A673 (cell line): ENCODE measurements around the gene FXR2. TPM values are rescaled to one million over a fixed set of nuclear protein-coding genes. Genes with fewer than 3 reads are reported as not detected.

Experiments used
- BruUV-seq: library from RNA; stranded (reverse); fragments of 400-500 nt; replicated peaks from 2 replicates; lab custom pipeline; 2021; lab: Mats Ljungman, UMichigan
- CTCF ChIA-PET: fragments of 300-600 bp; sonication (Branson Sonifier 250); formaldehyde crosslinking; loops from one replicate; lab custom pipeline; 2022; ENCODE audit warnings: antibody characterized with exemption; lab: Charles Lee
- POLR2A ChIA-PET: fragments of 300-600 bp; sonication (Branson Sonifier 250); formaldehyde crosslinking; loops from one replicate; lab custom pipeline; 2022; ENCODE audit warnings: antibody characterized with exemption; ENCODE audit not compliant: low non-redundant PET; lab: Charles Lee
- DNase-seq: peaks from one replicate; pipeline ENCODE4 v3.0.0-alpha.2; 2015; ENCODE audit warnings: low spot score
- H3K27ac ChIP-seq: fragments of 200-600 bp; sonication (generic); 2 replicates; pipeline ENCODE4 v1.5.1; 2016; ENCODE audit warnings: mixed run types, low read depth, mild to moderate bottlenecking, mixed read lengths, antibody characterized with exemption, low read length; ENCODE audit not compliant: poor library complexity, severe bottlenecking
- H3K27me3 ChIP-seq: fragments of 200-600 bp; sonication (generic); replicated peaks from 2 replicates; pipeline ENCODE4 v1.6.1; 2017; ENCODE audit warnings: mixed run types, low read depth, mild to moderate bottlenecking, mixed read lengths, antibody characterized with exemption, low read length; ENCODE audit not compliant: insufficient read depth, poor library complexity
- H3K36me3 ChIP-seq: fragments of 200-600 bp; sonication (generic); 2 replicates; pipeline ENCODE4 v1.6.1; 2016; ENCODE audit warnings: mixed run types, mild to moderate bottlenecking, mixed read lengths, antibody characterized with exemption, low read length; ENCODE audit not compliant: insufficient read depth, poor library complexity, severe bottlenecking
- H3K4me1 ChIP-seq: fragments of 200-600 bp; sonication (generic); 2 replicates; pipeline ENCODE4 v1.6.1; 2017; ENCODE audit warnings: mixed run types, mild to moderate bottlenecking, mixed read lengths, antibody characterized with exemption, low read length; ENCODE audit not compliant: insufficient read depth, poor library complexity, severe bottlenecking
- H3K4me3 ChIP-seq: fragments of 200-600 bp; sonication (generic); 2 replicates; pipeline ENCODE4 v1.5.1; 2016; ENCODE audit warnings: low read depth, mixed run types, mild to moderate bottlenecking, mixed read lengths, low read length; ENCODE audit not compliant: poor library complexity, severe bottlenecking
- H3K9me3 ChIP-seq: fragments of 200-600 bp; sonication (generic); 2 replicates; pipeline ENCODE4 v1.6.1; 2016; ENCODE audit warnings: mixed run types, low read depth, mild to moderate bottlenecking, mixed read lengths, antibody characterized with exemption, low read length; ENCODE audit not compliant: poor library complexity, severe bottlenecking
- EZH2 ChIP-seq: fragments of 200-600 bp; sonication (generic); IDR thresholded peaks from 2 replicates; pipeline ENCODE4 v1.6.1; 2017; ENCODE audit warnings: borderline replicate concordance, low read depth, mild to moderate bottlenecking, mixed read lengths, antibody characterized with exemption, low read length; ENCODE audit not compliant: poor library complexity, severe bottlenecking
- intact Hi-C: fragments of 100-400 bp; cut with micrococcal nuclease; formaldehyde crosslinking; loops from one replicate; pipeline ENCODE4 v1.10.0; 2022; ENCODE audit not compliant: unreplicated experiment
- total RNA-seq: library from RNA; stranded (reverse); gene quantifications from 2 replicates; pipeline ENCODE4 v1.2.3, GENCODE V29; 2021
- TF ChIP-seq, protein P1 (sequence below): fragments of 300-800, 200-600 bp; sonication (generic); conservative IDR thresholded peaks from 2 replicates; pipeline ENCODE4 v1.5.1; 2017; ENCODE audit warnings: low read depth, mild to moderate bottlenecking, antibody characterized with exemption, low read length, moderate library complexity, mixed read lengths

FXR2 gene
- total RNA-seq, 1 experiment from 2014 or later: 101 TPM

DNA sequence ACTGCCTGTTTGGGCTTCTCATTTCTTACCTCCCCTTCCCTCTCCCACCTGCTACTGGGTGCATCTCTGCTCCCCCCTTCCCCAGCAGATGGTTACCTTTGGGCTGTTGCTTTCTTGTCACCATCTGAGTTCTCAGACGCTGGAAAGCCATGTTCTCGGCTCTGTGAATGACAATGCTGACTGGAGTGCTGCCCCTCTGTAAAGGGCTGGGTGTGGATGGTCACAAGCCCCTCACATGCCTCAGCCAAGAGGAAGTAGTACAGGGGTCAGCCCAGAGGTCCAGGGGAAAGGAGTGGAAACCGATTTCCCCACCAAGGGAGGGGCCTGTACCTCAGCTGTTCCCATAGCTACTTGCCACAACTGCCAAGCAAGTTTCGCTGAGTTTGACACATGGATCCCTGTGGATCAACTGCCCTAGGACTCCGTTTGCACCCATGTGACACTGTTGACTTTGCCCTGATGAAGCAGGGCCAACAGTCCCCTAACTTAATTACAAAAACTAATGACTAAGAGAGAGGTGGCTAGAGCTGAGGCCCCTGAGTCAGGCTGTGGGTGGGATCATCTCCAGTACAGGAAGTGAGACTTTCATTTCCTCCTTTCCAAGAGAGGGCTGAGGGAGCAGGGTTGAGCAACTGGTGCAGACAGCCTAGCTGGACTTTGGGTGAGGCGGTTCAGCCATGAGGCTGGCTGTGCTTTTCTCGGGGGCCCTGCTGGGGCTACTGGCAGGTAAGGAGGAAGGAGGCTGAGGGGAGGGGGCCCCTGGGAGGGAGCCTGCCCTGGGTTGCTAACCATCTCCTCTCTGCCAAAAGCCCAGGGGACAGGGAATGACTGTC is 35.5 kb downstream of the FXR2 start, which contains the start of gene CD68:
CD68 (plus strand) TSS at position 638 of the 833 bp plus-strand sequence; CDS start at position 678, 40 bp downstream.
- TF ChIP-seq, protein P1, sequence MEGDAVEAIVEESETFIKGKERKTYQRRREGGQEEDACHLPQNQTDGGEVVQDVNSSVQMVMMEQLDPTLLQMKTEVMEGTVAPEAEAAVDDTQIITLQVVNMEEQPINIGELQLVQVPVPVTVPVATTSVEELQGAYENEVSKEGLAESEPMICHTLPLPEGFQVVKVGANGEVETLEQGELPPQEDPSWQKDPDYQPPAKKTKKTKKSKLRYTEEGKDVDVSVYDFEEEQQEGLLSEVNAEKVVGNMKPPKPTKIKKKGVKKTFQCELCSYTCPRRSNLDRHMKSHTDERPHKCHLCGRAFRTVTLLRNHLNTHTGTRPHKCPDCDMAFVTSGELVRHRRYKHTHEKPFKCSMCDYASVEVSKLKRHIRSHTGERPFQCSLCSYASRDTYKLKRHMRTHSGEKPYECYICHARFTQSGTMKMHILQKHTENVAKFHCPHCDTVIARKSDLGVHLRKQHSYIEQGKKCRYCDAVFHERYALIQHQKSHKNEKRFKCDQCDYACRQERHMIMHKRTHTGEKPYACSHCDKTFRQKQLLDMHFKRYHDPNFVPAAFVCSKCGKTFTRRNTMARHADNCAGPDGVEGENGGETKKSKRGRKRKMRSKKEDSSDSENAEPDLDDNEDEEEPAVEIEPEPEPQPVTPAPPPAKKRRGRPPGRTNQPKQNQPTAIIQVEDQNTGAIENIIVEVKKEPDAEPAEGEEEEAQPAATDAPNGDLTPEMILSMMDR: no peak
- TF ChIP-seq EZH2: no peak
- H3K27ac ChIP-seq: peak within 1 kb of the TSS; percentile 74
- peak; percentile 88 for DNase-seq
- POLR2A ChIA-PET: no interaction called here
- H3K9me3 ChIP-seq: no peaks in the 10 kb centered on the region
- no peak within 1 kb of the TSS for H3K4me3 ChIP-seq
- H3K4me1 ChIP-seq: peaks cover 64% of the 10 kb centered on the region
- CTCF ChIA-PET: interaction anchor here (2.0 kb wide), 1 partner anchor 10 kb away, joined by 6 read pairs; no protein-coding TSS in a partner anchor
- BruUV-seq: no TSS peak
- H3K27me3 ChIP-seq: no peaks in the 10 kb centered on the region
- peaks cover 61% of the 10 kb centered on the region for H3K36me3 ChIP-seq
- intact Hi-C loops: no loop called here

DNA sequence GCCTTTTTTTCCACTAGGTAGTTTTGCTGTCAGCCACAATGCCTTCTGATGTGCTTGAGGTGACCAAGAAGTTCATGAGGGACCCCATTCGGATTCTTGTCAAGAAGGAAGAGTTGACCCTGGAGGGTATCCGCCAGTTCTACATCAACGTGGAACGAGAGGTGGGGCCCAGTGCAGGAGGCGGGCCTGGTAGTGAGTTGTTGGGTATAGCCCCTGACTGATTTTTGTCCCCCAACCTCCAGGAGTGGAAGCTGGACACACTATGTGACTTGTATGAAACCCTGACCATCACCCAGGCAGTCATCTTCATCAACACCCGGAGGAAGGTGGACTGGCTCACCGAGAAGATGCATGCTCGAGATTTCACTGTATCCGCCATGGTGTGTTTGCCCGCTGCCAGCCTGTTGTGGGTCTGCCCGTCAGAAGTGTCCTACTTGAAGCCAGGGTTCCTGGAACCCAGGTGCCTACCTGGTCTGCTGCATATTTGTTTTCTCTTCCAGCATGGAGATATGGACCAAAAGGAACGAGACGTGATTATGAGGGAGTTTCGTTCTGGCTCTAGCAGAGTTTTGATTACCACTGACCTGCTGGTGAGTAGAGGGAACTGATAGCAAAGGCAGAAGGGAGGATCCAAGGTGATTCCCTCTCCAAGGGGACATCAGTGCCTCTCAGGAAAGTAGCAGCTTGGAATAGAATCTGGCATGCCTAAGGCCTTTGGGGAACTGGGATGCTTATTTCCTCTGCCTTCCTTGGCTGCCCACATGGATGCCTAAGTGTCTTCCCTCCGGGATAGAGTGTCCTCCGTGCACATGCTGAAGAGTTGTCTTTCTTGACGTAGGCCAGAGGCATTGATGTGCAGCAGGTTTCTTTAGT is 37.1 kb downstream of the FXR2 start:
- Histone ChIP-seq H3K27me3 (no peaks in the 10 kb centered on the region), H3K36me3 (peaks cover 73% of the 10 kb centered on the region), H3K9me3 (no peaks in the 10 kb centered on the region), H3K4me3 (no peak overlapping the region), H3K27ac (no peak overlapping the region), H3K4me1 (peaks cover 56% of the 10 kb centered on the region)
- TF ChIP-seq, protein P1: no peak
- no peak for TF ChIP-seq EZH2
- BruUV-seq: TSS peak; percentile 14
- intact Hi-C loops: no loop called here
- CTCF ChIA-PET: interaction anchor here (0.9 kb wide), 1 partner anchor 17 kb away, joined by 3 read pairs; no protein-coding TSS in a partner anchor
- no peak for DNase-seq
- POLR2A ChIA-PET: no interaction called here

DNA sequence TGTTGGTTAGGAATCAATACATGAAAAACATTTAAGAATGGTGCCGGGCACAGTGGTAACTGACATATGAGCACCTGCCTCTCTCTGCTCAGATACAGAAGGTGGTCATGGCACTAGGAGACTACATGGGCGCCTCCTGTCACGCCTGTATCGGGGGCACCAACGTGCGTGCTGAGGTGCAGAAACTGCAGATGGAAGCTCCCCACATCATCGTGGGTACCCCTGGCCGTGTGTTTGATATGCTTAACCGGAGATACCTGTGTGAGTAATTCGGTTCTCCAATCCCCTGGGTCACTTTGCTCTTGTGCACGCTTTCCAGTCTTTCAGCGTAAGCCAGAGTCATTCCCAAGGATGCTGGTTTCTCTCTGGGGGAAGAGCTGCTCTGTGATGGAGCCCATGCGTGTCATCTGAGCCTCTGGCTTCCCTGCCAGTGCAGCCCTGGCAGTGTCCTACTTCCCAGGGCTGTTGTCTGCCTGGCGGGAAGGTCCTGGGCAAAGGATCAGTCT is 38.2 kb downstream of the FXR2 start:
- H3K36me3 ChIP-seq: peaks cover 73% of the 10 kb centered on the region
- H3K9me3 ChIP-seq: no peaks in the 10 kb centered on the region
- no peak overlapping the region for H3K4me3 ChIP-seq
- H3K27me3 ChIP-seq: no peaks in the 10 kb centered on the region
- intact Hi-C loops: no loop called here
- H3K27ac ChIP-seq: peak overlapping the region; percentile 53
- DNase-seq: no peak
- no TSS peak for BruUV-seq
- peaks cover 45% of the 10 kb centered on the region for H3K4me1 ChIP-seq
- POLR2A ChIA-PET: no interaction called here
- TF ChIP-seq EZH2: no peak
- TF ChIP-seq, protein P1: no peak
- CTCF ChIA-PET: interaction anchor here (0.9 kb wide), 1 partner anchor 16 kb away, joined by 3 read pairs; no protein-coding TSS in a partner anchor
